GM21576 (cell line): ENCODE data around the gene CHL1.
A peak's percentile ranks its signal among the peaks of the same experiment; 100 is the strongest.

ENCODE experiments used
- ATAC-seq: cut with Tn5 transposase; IDR thresholded peaks from one replicate; pipeline ENCODE4 v1.9.1; 2021; ENCODE audit warnings: mild to moderate bottlenecking, moderate library complexity; ENCODE audit not compliant: unreplicated experiment

Gene CHL1

GRCh38 chr3:212432-212831, 15.9 kb downstream of the CHL1 start:
- ATAC-seq: peak; percentile 79

DNA sequence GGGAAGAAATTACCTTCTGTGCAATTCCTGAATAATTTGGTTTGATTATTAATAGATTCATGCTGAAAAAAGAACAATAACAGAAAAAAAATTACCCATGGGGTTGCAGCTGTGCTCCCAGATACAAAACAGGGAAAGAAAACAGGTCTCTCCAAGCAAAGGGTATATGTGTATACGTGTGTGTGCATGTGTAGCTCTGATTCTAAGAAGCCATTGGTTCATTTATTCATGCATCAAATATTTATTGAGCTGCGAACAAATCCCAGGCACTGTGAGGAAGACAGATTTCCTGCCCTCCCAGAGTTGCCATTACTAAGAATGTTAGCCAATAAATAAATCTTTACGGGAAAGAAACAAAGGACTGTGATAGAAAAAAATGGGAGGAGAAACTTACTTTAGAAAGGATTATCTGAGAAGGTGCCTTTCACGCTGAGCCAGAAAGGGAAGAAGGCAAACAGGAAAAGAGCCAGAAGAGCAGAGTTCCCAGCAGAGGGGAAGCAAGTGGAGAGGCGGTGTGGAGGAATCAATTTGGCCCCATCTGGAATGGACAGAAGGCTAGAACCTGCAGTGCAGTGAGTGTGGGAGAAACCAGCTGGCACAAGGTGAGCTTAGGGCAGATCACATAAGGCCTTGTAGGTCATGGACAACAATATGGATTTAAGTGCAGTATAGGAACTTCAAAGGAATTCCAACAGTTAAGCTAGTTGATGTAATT, 20.7 kb downstream of the CHL1 start:
- ATAC-seq: no peak

DNA sequence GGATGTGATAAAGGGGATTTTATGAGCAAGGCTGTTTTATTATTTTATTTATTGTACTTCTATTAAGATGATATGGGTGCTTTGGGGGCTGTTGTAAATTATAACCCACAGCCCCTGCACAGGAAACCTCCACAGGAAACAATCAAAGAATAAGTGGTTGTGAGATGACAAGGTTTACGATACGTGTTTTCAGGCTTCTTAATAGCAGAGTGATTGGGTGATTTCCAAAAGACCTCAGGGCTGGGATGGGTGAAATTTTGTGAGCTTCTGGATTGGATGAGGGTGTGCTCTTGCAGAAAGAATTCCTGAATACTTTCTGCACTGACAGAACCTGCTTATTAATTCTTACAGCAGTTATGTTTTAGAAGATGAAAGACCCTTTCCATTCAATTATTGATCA, 21.4 kb downstream of the CHL1 start:
- ATAC-seq: no peak

DNA sequence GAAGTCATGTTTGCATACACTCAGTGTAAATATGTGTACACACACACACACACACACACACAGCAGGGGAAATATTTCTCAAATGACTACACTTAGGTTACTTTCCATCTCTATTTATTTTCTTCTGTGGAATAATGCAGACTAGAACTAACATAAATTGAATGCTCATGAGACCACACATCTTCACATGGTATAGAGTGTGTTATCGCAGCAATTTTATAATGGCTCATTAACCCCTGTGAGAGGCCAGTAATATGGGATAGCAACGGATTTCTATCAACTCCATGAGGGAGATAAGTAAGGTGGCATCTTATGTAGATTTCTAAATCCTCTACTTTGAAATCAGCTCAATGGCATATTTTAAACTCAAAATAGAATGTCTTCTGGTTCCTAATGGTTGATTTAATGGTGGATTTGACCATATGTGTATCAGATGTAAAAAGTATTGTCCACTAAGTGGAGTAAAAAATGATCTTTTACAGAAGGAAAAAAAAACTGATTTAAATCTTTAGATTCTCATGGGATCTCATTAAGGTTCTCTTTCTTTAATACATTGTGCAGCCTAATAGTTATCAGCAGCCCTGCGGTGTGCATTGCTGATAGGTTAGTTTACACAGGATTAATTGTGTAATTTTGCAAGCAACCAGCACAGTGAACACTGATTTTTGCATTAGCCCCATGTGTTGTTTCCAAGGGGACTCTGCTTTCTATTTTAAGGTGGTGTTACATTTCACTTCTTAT, 32.0 kb downstream of the CHL1 start:
- ATAC-seq: no peak

GRCh38 chr3:229183-229661, 32.7 kb downstream of the CHL1 start:
- ATAC-seq: no peak

- ATAC-seq: no peak
These were observed 40.3 kb downstream of the CHL1 start for GRCh38 chr3:236881-237280.

DNA sequence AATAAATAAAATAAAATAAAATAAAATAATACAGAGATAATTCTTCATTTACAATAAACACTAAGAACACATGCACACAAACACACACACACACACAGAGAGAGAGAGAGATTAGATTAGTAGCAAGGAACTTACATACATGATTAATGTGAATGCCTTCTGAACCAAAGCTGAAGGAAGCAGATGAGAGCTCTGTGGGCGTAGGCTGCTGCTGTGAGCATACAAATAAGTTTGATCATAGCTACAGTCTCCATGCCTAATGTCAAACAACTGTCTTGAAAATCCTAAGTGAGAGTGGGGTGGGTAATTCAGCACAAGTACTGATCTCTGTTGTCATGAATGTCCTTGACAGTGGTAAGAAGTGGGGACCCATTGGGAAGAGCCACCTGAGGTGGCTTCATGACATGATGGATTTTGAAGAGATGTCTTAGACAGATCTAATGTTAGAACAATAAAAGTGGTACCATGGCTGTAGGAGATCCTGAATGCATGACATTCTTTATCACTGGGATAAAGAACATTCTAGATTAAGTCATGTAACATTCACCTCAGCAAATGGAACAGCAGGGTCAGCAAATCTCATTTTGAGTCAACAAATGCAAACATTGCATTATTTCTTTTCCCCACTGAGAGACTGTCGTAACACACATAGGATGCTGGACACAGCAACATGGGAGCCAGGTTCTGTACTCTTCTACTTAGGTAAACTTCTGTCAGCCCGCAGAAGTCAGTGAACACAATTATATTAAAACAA, 46.2 kb downstream of the CHL1 start:
- ATAC-seq: no peak

DNA sequence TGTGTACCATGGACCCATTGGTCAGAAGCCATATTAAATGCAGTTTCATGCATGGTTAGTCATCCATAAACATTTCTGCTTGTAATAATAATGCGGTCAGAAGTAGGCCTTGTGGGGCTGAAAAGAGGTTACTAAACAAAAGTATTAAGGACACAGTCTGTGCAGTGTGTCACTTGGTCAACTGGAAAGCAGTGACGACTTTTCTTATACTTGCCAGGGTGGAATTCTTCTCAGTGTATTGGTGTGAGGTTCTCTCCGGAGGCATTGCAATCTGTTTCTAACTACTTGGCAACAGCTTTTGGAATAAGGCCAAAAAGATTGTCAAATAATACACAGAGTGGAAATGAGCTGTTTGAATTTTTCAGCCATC, 46.8 kb downstream of the CHL1 start:
- no peak for ATAC-seq

- no peak for ATAC-seq
These were observed 47.5 kb downstream of the CHL1 start for GRCh38 chr3:244041-244440.

GRCh38 chr3:247916-248315, 51.4 kb downstream of the CHL1 start:
- no peak for ATAC-seq

- ATAC-seq: no peak
These were observed 52.4 kb downstream of the CHL1 start for GRCh38 chr3:248864-249520.

DNA sequence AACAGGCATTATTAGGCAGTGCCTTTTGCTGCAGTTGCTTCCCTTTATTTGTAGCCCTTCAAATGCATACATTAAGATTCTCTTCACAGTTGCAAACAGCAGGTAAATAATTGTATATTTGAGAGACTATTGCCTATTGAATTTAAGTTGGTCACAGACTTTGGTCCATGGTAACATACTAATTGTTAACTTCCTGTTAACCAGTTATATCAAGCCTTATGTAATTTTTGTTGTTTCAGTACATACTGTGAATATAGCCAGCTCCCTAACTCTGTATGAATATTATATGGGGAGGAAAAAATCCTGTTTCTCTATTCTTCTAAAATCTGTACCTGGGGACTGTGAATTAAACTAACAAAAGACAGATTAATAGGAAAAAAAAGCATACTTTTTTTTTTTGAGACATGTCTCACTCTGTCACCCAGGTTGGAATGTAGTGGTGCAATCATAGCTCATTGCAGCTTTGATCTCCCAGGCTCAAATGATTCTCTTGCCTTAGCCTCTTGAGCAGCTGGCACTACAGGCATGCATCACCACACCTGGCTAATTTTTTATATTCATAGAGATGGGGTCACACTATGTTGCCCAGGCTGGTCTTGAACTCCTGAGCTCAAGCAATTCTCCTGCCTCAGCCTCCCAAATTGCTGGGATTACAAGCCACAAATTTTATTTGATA, 53.2 kb downstream of the CHL1 start:
- ATAC-seq: no peak

- ATAC-seq: no peak
These were observed 59.9 kb downstream of the CHL1 start for GRCh38 chr3:256501-256900.

DNA sequence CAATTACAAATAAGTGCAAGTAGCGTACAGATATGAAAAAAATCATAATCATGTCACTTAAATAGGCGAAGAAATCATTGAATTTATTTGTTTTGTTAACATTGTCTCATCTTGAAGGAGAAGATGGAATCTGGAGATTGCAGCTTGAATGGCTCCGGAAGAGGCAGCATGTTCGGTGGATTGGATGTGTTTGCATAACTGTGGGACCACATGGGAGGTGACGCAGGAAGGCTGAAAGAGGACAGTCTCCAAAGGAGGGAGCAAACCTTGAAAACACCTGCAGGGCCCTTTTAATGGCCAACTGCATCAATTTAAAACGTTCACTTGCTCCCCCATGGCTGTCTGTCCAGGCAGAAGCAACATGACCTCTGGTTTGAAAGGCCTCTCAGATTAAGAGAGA, 61.3 kb downstream of the CHL1 start:
- no peak for ATAC-seq

- ATAC-seq: no peak
These were observed 64.3 kb downstream of the CHL1 start for GRCh38 chr3:260898-261297.

DNA sequence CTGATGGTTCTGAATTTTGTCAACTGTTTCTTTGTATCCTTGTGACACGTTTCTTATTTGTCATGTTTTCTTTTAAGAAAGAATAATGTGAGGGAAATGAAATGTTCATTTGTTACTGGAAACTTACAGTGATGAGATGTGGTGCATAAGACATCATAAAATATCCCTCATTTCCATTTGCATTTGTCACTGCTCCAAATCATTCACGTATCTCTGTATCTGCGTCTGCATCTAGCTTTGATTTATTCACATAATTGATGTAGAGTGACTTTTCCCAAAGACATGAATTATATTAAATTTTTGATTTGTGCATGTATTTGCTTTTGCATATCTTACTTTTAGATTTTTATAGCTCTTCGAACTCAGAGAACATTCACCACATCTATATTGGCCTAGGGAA, 66.8 kb downstream of the CHL1 start:
- ATAC-seq: no peak

DNA sequence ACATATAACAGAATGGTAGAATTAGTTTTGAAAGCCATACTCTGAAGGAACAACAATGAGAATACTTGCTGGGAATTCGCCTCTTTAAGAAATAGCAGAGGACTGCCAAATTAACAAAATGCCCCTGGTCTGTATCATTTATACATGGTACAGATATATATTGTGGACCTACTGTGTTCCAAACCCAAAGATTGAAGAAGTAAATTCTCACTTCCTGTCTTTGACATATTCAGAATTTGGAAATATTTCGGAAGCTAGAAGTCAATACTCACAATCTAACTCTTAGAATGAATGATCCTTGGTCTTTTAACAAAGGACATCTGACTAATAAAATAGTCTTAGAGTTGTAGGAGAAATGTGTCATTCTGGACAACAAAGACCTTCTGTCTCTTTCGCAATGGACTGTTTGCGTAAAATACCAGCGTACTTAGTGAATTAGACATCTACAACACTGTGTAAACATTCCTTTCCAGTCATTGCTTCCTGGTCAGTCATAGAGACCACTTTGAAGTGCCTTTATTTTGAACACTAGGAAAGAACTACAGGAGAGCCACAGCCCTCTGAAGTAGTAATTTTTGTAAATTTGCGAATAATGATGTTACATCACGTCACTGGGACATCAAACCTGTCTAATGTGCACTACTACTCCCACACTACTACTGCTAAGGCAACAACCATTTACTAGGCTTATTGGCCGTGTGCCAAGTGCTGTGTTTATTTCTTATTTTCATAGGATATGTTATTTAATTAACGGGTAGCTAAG, 68.0 kb downstream of the CHL1 start:
- ATAC-seq: no peak

DNA sequence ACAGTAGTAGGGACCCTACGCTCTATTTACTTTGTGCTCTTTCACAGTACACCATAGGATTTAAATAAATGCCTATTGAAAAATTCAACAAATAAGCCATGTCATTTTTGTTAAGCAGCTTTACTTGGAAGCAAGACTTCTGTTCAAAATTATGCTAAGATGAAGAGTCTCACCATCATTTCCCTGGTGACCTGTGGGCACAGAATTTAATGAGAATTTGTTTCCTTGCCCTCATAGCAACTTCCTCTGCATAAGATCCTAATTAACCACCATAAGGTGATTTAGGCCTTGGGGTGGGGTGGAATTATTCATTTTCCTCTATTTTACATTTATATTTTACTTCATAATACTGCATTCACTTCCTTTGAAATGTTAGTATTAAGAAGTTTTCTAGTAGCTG, 70.5 kb downstream of the CHL1 start:
- no peak for ATAC-seq

GRCh38 chr3:270688-271087, 74.1 kb downstream of the CHL1 start:
- ATAC-seq: no peak

- ATAC-seq: no peak
These were observed 78.4 kb downstream of the CHL1 start for GRCh38 chr3:274927-275326.
